Measurements from ENCODE around the gene NFX1.
"Not testable (repeated sequence)": the region's sequence is repeated elsewhere in the genome, so short reads cannot be mapped to it uniquely, and the experiment has no call there.

NFX1 gene

GRCh38 chr9:33393581-33393980 is 103.3 kb downstream of the NFX1 start:
- no peak for DNase-seq

DNA sequence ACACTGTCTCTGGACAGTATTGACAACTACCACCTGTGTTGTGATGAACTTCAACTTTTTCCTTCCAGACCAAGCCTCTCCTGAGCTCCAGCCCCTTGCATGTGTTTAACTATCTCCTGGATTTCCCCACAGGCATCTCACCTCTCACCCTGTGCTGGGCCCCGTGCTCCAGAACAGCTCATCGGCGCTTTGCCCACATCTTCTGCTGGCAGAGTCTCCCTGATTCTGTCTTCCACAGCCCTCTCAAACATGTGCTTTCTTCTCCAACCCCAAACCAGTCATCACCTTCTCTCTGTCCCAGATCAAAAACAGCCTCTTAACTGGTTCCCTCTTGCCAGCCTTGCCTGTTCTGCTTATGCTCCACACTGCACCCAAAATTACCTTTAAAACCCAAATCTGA is 103.7 kb downstream of the NFX1 start:
- not testable (repeated sequence) for DNase-seq

- DNase-seq = not testable (repeated sequence)
Observed at GRCh38 chr9:33395159-33395879, 105.0 kb downstream of the NFX1 start.

DNA sequence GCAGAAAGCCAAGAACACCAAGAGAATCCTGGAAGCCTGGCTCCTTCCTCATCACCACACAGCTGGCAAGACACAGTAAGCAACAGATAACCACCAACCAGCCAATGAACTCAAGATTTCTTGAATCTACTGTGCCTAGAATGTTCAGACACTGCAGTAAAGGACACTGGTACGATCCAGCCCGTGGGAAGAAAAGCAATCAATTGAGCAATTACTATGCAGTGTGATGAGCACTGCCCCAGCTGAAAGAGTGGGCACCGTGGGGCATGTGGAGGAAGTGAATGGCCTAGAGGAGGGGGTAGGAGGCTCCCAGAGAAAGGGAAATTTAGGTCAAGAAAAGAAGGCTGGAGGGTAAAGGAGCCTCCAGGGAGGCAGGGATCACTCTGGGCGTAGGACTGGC is 107.5 kb downstream of the NFX1 start:
- peak; percentile 19 for DNase-seq

- not testable (repeated sequence) for DNase-seq
Observed at GRCh38 chr9:33399047-33399446, 108.7 kb downstream of the NFX1 start.

GRCh38 chr9:33401809-33402208 is 111.5 kb downstream of the NFX1 start:
- DNase-seq = not testable (repeated sequence)

- DNase-seq = not testable (repeated sequence)
Observed at GRCh38 chr9:33402371-33402770, 112.1 kb downstream of the NFX1 start, which contains the start of gene AQP7. Gene AQP7, minus strand, starts transcription at chr9:33402568. Its CDS starts 1,306 bp downstream, at chr9:33401262.

DNA sequence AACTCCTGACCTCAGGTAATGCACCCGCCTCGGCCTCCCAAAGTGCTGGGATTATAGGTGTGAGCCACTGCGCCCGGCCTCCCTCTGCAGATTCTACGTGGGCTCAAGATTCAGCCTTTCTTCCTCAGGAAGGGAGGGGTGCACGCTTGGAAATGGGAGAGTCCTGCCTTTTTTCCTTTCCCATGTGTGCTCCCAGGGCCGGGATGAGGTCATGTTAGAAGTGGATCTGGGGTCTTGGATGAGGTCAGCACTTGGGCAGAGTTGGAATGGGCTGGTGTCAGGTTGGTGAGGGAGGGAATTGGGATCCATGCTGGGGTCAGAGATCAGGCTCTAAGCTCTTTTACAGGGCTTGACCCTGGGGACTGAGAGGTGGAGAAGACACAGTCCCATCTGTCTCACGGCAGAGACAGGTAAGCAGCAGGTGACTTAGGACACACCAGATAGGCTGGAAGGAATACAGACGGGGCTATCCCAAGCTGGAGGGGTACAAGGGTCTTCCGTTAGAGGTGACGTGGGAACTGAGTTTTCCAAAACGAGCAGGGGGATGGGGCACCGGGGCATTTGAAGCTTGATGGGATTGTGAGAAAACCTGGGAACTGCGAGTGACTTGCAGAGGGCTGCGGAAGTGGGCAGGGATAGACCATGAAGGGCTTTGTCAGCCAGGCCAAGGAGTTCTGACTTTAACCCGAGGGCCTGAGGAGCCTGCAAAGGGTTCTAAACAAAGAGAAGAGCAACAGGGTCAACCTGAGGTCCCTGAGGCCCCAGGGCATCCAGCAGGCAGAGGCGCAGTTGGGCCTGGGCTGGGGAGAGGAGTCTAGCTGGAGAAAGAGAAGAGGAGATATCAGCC is 113.8 kb downstream of the NFX1 start:
- DNase-seq = no peak

DNA sequence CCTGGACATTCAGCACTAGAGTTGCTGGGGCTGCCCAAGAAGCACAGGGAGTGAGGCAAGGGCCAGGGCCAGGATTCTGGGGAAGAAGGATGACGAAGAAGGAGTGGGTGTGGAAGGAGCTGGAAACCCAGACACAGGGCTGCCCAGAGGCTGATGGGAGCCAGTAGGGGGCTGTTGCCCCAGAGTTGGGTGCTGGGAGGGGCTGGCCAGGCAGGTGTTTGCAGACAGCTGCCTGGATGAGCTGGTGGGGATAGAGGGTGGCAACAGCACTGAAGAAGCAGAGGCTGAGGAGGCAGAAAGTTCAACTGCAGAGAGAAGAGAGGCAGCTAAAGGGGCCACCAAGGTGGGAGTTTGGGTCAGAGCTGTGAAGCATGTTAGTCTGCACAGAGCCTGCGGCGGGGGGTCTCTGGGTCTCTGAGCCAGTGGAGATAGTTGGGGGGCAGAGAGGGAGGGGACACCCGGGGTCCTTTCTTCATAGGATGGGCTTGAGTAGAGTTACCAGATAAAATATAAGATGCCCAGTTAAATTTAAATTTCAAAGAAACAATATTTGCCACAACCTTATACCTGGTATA is 114.6 kb downstream of the NFX1 start:
- no peak for DNase-seq

GRCh38 chr9:33407061-33407460 is 116.7 kb downstream of the NFX1 start:
- no peak for DNase-seq

GRCh38 chr9:33408087-33408486 is 117.8 kb downstream of the NFX1 start:
- no peak for DNase-seq

DNA sequence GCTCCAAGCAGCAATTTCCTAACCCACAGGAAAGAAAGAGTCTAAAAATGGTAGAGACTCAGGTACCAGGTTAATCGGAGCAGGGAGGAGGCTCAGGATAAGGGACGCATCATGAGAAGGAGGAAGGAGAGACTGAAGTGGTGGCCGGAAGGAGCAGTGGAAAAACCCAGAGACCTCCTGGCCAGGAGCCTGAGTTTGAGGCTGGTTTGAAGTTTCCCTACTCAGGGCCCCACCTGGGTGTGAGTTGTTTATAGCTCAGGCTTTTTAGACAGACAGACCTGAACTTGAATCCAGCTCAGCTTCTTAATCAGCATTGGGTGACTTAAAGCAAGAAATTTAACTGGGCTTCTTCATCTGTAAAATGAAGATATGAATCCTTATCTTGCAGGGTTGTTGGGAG is 124.0 kb downstream of the NFX1 start:
- no peak for DNase-seq

DNA sequence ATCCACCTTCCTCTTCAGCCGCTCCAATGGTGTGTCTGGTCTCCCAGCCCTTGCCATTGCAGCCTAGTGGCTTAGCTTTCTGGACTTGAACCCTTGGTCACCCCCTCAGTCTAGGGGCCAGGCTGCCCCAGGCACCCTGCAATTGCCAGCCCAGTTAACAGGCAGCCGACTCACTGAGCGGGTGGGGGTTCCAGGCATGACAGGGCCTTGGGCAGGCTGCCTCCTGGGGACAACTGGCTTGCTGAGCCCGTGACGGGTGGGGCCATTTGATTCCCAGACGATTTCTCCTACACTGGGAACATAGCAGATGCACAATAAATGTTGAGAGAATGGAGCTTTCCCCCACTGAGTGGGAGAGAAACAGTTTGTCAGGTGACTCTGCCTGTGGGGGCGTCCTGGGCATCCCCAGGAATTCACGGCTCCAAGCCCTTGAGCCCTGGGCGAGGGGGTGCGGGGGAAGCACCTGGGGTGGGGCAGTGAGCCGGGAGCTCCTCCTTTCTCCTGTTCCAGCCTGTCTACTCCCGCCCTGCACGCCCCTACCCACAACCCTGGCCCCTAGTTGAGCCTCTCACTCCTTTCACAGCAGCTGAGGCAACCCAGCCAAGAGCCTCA is 124.7 kb downstream of the NFX1 start:
- no peak for DNase-seq

GRCh38 chr9:33415501-33416038 is 125.3 kb downstream of the NFX1 start:
- peak; percentile 69 for DNase-seq

- DNase-seq = no peak
Observed at GRCh38 chr9:33416996-33417395, 126.7 kb downstream of the NFX1 start.

DNA sequence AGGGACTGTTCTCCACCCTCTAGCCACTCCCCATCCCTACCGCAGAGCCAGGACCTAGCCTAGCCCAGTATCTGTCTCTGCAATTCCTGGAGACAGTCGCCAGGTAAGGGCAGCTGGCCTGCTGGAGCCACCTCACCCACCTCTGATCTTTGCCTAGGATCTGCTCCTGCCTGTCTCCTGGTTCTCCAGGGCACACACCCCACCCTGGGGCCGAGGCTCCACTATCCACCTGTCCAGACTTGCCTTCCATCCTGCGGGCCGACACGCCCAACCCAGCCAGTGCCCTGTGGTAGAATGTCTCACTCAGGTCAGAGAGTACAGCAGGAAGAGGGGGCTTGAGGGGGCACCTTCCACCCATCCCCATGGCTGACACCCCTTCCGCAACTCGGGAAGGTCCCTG is 127.8 kb downstream of the NFX1 start:
- DNase-seq = no peak

DNA sequence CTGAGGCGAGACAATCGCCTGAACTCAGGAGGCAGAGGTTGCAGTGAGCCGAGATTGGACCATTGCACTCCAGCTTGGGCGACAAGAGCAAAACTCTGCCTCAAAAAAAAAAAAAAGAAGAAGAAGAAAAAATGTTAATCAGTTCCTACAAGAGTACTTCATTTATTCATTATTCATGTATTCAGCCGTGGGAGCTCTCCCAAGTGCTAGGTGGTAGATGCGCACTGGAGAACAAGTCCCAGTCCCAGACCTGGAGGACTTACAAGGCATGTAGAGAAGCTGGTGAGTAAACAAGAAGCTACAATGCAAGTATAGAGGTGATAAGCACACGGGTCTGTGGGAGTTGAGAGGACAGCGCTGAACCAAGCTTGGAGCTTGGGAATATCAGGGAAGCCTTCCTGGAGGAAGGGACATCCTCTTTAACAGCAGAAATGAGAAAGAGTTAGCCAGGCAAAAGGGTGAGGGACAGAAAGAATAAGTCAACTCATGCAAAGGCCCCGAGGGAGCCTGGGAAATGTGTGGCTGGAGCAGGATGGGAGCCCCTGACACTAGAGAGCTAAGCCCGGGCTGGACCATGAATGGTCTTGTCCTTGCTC is 129.5 kb downstream of the NFX1 start:
- no peak for DNase-seq
